ENCODE data around the gene ASIP. TPM values are rescaled to one million over a fixed set of nuclear protein-coding genes. Genes with fewer than 3 reads are reported as not detected.

The ASIP gene
- total and polyA plus RNA-seq, 2 of the 4 experiments (the other 2 are of a cell fraction), result not detected

DNA sequence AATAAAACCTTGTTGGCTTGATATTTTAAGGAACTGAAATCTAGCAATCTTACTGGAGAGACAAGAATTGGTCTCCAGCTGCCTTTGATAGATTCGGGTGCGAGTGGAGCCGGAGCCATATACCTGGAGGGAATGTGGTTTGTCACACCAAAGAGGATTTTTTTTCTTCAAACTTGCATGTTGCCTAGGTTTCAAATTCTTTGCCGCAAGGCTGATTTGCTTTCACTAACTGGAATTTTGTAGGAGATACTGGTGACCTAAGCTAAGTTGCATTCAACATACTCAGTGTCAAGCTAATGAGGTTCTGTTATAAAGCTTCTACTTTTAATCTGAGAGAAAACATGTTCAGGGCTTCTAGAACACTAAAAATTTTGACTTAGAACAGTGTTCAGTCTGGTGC, 39.7 kb upstream of the ASIP start:
- BruUV-seq (replicated peaks), result no TSS peak
- POLR2A ChIA-PET (ENCODE audit: unreplicated experiment), result no interaction called here
- no peak overlapping the region for H2BK120ac ChIP-seq (ENCODE audit: low read depth, low read length)
- TF ChIP-seq BHLHE40 (IDR thresholded peaks at IDR 0.05; ENCODE audit: low read depth, low read length) (no peak), POLR2A (IDR thresholded peaks at IDR 0.05; ENCODE audit: low read depth, low read length) (no peak), MAZ (IDR thresholded peaks at IDR 0.05; ENCODE audit: borderline replicate concordance, low read depth, low read length) (no peak), RAD21 (IDR thresholded peaks at IDR 0.05; ENCODE audit: low read length) (no peak), SMC3 (IDR thresholded peaks at IDR 0.05; ENCODE audit: low read depth, low read length) (no peak), FOS (IDR thresholded peaks at IDR 0.05; ENCODE audit: low read depth, low read length) (no peak), USF2 (IDR thresholded peaks at IDR 0.05; ENCODE audit: low read depth, low read length) (no peak), ELK1 (IDR thresholded peaks at IDR 0.05; ENCODE audit: borderline replicate concordance, low read depth, low read length) (no peak), MXI1 (IDR thresholded peaks at IDR 0.05; ENCODE audit: borderline replicate concordance, low read depth, low read length) (no peak), RCOR1 (IDR thresholded peaks at IDR 0.05; ENCODE audit: insufficient replicate concordance, low read length) (no peak), NFE2L2 (IDR thresholded peaks at IDR 0.05; ENCODE audit: low read depth, low read length) (no peak), CEBPB (IDR thresholded peaks at IDR 0.05; ENCODE audit: low read depth, low read length) (no peak)
- H3K14ac ChIP-seq (replicated peaks; ENCODE audit: low read depth, low read length), result no peak overlapping the region
- dilution Hi-C loops (cut with HindIII; ENCODE audit: low sequenced_read_pairs, unreplicated experiment) (no loop called here), in situ Hi-C loops (cut with MboI; ENCODE audit: low sequenced_read_pairs) (no loop called here), intact Hi-C loops (cut with micrococcal nuclease) (no loop called here)
- H3K4me3 ChIP-seq (ENCODE audit: insufficient read depth, low read depth, low read length), result no peak overlapping the region
- H3K27me3 ChIP-seq (ENCODE audit: control insufficient read depth, insufficient read depth, low read length), result peaks cover 31% of the 10 kb centered on the region
- no peak overlapping the region for H3K4me2 ChIP-seq (ENCODE audit: low read depth, low read length)
- no peak overlapping the region for H3K23ac ChIP-seq (ENCODE audit: low read depth, low read length)
- no peaks in the 10 kb centered on the region for H3K79me1 ChIP-seq (ENCODE audit: low read depth in 1 of 2, low read length in 2 of 2)
- H3K9me3 ChIP-seq (ENCODE audit: control insufficient read depth, insufficient read depth, low read length), result no peaks in the 10 kb centered on the region
- no peak overlapping the region for H4K8ac ChIP-seq (ENCODE audit: low read depth in 2 of 2, low read length in 2 of 2)
- no peaks in the 10 kb centered on the region for H3K36me3 ChIP-seq (ENCODE audit: control insufficient read depth, insufficient read depth, low read length)
- no peak overlapping the region for H4K5ac ChIP-seq (ENCODE audit: low read depth, low read length)
- H3K18ac ChIP-seq (ENCODE audit: low read depth, low read length), result no peak overlapping the region
- H2BK20ac ChIP-seq (ENCODE audit: low read depth, low read length), result no peak overlapping the region
- no peak overlapping the region for H4K91ac ChIP-seq (ENCODE audit: insufficient read depth, low read depth, low read length)
- H2AK9ac ChIP-seq (replicated peaks; ENCODE audit: low read depth, low read length, poor library complexity), result no peak overlapping the region
- no peak overlapping the region for H2AK5ac ChIP-seq (ENCODE audit: low read depth, low read length)
- no peak overlapping the region for H3K27ac ChIP-seq (ENCODE audit: insufficient read depth, low read length)
- no peak overlapping the region for H2BK15ac ChIP-seq (ENCODE audit: low read depth, low read length)
- H3K9me1 ChIP-seq (ENCODE audit: insufficient read depth, low read length), result no peaks in the 10 kb centered on the region
- CTCF ChIA-PET, result interaction anchor here (0.6 kb wide), 1 partner anchor 68 kb away, joined by 4 read pairs; no protein-coding TSS in a partner anchor
- no peak overlapping the region for H3K56ac ChIP-seq (ENCODE audit: extremely low read depth, insufficient read depth, low read length)
- ATAC-seq (ENCODE audit: low read depth), result no peak
- H2AFZ ChIP-seq (replicated peaks; ENCODE audit: low read length, poor library complexity), result no peak overlapping the region
- no peak for DNase-seq
- no peaks in the 10 kb centered on the region for H4K20me1 ChIP-seq (ENCODE audit: insufficient read depth, low read length)
- H3K4ac ChIP-seq (ENCODE audit: low read depth, low read length), result no peak overlapping the region
- H3K9ac ChIP-seq (ENCODE audit: low read depth, low read length), result no peak overlapping the region
- H3K4me1 ChIP-seq (ENCODE audit: control insufficient read depth, insufficient read depth, low read length), result no peaks in the 10 kb centered on the region
- WGBS, 2 experiments (ENCODE audit: extremely low coverage in 2 of 2, insufficient read length in 1 of 2), result no CpG with 5 or more reads among the region's 4 CpGs
- H2BK5ac ChIP-seq (ENCODE audit: low read depth, low read length, poor library complexity, severe bottlenecking), result no peak overlapping the region
